ENCODE measurements around the gene KRT83. TPM values are rescaled to one million over a fixed set of nuclear protein-coding genes. Genes with fewer than 3 reads are reported as not detected.
A peak's percentile ranks its signal among the peaks of the same experiment; 100 is the strongest.

Gene KRT83
- total RNA-seq, 2 donors from 2014 or later, result 0.74 TPM; not detected in 1

DNA sequence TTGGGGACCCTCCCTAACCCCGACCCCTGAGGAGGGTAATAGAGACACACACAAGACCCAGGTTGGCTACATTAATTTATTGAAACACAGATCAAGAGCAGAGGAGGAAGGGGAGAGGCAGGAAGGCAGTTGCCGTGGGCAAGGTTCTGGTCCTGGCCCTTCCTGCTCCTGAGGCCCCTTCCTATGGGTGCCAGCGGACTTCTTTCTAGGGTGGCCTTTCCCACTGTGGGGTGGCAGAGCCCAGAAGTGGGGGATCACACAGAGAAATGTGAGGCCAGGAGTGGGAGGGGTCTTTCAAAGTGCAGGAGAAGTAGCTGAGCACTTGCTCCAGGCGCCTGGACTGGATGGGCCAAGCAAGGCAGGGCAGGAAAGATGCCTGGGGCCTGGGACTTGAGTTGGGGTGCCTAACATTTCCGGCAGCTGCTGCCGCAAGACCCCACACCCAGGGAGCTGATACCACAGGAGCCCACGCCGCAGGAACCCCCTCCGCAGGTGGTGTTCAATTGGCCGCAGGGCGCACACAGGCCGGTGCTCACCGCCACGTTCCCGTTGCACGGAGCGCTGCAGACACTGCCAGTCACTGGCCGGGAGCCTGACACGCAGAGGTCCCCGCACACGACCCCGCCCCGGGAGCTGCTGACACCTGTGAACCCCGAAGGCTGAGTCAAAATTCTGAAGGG lies 35.2 kb downstream of the KRT83 start:
- TF ChIP-seq POLR2AphosphoS5 (IDR thresholded peaks at IDR 0.05) (no peak), POLR2A (IDR thresholded peaks at IDR 0.05) (no peak)
- TF ChIP-seq, protein P1, sequence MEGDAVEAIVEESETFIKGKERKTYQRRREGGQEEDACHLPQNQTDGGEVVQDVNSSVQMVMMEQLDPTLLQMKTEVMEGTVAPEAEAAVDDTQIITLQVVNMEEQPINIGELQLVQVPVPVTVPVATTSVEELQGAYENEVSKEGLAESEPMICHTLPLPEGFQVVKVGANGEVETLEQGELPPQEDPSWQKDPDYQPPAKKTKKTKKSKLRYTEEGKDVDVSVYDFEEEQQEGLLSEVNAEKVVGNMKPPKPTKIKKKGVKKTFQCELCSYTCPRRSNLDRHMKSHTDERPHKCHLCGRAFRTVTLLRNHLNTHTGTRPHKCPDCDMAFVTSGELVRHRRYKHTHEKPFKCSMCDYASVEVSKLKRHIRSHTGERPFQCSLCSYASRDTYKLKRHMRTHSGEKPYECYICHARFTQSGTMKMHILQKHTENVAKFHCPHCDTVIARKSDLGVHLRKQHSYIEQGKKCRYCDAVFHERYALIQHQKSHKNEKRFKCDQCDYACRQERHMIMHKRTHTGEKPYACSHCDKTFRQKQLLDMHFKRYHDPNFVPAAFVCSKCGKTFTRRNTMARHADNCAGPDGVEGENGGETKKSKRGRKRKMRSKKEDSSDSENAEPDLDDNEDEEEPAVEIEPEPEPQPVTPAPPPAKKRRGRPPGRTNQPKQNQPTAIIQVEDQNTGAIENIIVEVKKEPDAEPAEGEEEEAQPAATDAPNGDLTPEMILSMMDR (IDR thresholded peaks at IDR 0.05), result no peak

DNA sequence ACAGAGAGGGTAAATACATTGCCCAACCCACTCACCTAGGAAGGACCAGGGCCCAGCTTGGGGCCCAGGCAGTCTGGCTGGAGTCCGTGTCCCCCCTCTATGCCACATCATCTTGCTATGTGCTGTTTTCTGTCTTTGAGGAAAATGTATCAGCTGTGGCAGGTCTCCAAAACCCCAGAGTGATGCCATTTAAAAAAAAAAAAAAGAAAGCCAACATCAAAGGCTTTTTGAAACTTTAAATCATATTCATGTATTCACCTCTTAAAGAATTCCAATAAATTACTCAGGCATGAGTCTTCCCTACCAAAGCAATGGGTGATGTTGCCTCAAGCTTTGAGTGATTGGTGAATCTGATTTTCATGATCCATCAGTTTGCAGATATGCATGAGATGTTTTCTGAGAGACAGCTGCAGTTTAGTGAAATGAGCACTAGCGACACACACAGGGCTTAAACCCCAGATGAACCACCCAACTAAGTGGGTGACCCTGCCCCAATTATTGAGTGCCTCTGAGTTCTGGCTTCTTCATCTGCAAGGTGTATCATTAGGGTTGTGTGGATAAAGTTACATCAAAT lies 35.9 kb downstream of the KRT83 start:
- Histone ChIP-seq H3K4me3 (no peak overlapping the region), H3K36me3 (no peaks in the 10 kb centered on the region), H3K9me3 (no peaks in the 10 kb centered on the region), H3K27ac (no peak overlapping the region), H3K4me1 (replicated peaks) (no peaks in the 10 kb centered on the region), H3K27me3 (replicated peaks; ENCODE audit: insufficient read depth) (no peaks in the 10 kb centered on the region)
- intact Hi-C loops (cut with DNase I), result no loop called here
- TF ChIP-seq POLR2A (IDR thresholded peaks at IDR 0.05), result no peak
- TF ChIP-seq, protein P1 (IDR thresholded peaks at IDR 0.05), result no peak
- no peak for TF ChIP-seq POLR2AphosphoS5 (IDR thresholded peaks at IDR 0.05)
- no peak for DNase-seq (ENCODE audit: low spot score)
- 94% methylated on average over 2 of the region's 2 CpGs for WGBS

More for the DNA sequence above, 35.2 kb downstream of the KRT83 start:
- Histone ChIP-seq H3K4me1 (replicated peaks) (no peaks in the 10 kb centered on the region), H3K27ac (no peak overlapping the region), H3K9me3 (no peaks in the 10 kb centered on the region), H3K4me3 (no peak overlapping the region), H3K36me3 (no peaks in the 10 kb centered on the region), H3K27me3 (replicated peaks; ENCODE audit: insufficient read depth) (no peaks in the 10 kb centered on the region)
- no peak for DNase-seq (ENCODE audit: low spot score)
- intact Hi-C loops (cut with DNase I), result no loop called here
- 93% methylated on average over 24 of the region's 24 CpGs for WGBS

DNA sequence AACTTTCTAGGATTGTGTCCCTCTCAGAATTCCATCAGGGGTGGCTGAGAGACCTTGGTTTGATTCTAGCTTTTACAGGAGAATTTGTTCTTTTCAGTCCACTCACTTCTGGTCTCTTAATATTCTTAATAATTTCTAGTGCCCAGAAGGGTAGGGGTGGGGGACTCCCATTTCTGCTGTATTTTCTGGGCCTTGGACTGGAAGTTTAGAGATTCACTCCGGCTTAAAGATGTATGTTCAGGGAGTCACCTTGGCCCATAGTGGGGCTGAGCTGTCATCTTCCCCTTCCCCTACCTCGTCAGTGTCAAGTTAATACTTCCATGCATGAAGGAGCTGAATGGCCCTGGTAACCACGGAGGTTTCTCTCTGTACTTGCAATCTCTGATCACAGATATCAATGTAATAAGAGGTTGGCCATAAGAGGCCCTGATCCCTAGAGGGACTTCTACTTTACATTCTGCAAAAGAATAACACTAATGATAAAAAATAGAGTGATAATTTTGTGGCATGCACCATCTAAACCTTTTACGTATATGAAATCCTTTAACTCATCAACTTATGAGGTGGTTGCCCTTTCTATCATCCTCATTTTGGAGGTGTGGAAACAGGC lies 36.5 kb downstream of the KRT83 start:
- Histone ChIP-seq H3K4me1 (replicated peaks) (no peaks in the 10 kb centered on the region), H3K36me3 (no peaks in the 10 kb centered on the region), H3K27ac (no peak overlapping the region), H3K27me3 (replicated peaks; ENCODE audit: insufficient read depth) (no peaks in the 10 kb centered on the region), H3K4me3 (no peak overlapping the region), H3K9me3 (no peaks in the 10 kb centered on the region)
- intact Hi-C loops (cut with DNase I), result no loop called here
- DNase-seq (ENCODE audit: low spot score), result no peak
- WGBS, result 88% methylated on average over 4 of the region's 4 CpGs
- TF ChIP-seq, protein P1 (IDR thresholded peaks at IDR 0.05), result no peak
- no peak for TF ChIP-seq POLR2AphosphoS5 (IDR thresholded peaks at IDR 0.05)

DNA sequence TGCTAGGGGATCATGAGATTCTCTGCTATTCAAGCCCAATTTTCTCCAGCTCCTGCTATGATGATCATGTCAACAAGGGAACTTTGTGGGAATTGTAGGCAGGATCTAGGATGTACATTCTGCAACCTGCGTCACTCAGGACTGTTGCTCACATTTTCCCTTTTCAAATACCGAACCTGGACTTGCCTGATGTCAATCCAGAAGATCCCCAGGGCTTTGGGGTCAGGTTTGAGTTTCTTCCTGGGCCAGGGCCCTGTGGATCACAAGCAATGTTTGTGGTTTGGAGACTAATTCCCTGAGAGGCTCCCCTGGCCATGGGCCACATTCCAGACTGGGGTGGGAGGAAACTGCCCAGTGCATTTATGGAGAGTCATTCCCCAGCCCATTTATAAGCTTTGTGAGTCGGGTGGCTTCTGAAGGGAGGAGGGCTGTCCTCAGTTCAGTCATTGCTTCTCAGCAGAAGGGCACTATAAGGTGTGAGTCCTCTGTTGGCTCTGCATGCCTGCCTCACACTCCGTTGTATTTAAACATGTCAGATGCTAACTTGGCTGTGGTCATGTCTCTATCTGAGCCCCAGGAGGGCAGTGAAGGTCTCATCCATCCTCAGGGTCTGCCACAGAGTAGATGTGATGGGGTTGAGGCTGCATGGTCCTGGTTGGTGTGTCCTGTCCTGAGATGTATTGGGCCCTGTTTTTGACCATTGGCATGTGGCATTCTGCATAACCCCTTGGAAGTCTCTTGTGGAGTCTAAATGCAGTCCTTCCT lies 40.2 kb downstream of the KRT83 start:
- WGBS, result 26% methylated on average over 4 of the region's 4 CpGs
- Histone ChIP-seq H3K4me1 (replicated peaks) (peaks cover 5% of the 10 kb centered on the region), H3K36me3 (no peaks in the 10 kb centered on the region), H3K27me3 (replicated peaks; ENCODE audit: insufficient read depth) (no peaks in the 10 kb centered on the region), H3K4me3 (no peak overlapping the region), H3K9me3 (no peaks in the 10 kb centered on the region), H3K27ac (peak overlapping the region; percentile 78 to 82)
- TF ChIP-seq POLR2A (IDR thresholded peaks at IDR 0.05), result no peak
- no peak for TF ChIP-seq POLR2AphosphoS5 (IDR thresholded peaks at IDR 0.05)
- TF ChIP-seq, protein P1 (IDR thresholded peaks at IDR 0.05), result no peak
- peak; percentile 58 for DNase-seq (ENCODE audit: low spot score)
- intact Hi-C loops (cut with DNase I), result no loop called here

Data from prostate gland (tissue), 2 donors.